ENCODE results near the gene FOXK2.

Gene FOXK2

DNA sequence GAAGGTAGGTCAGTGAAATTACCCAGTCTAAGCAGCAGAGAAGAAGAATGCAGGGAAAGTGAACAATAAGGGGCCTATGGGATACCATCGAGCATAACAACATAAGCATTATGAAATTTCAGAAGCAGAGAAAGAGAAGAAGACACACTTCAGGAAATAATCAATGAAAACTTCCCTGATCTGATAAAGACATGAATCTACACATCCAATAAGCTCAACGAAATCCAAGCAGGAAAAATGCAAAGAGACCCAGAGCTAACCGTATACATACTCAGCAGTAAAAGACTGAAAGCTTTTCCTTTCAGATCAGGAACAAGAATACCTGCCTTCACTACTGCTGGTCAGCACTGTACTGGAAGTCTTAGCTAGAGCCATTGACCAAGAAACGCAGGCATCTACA lies 90.1 kb downstream of the FOXK2 start:
- no peak for DNase-seq (ENCODE audit: low spot score)

DNA sequence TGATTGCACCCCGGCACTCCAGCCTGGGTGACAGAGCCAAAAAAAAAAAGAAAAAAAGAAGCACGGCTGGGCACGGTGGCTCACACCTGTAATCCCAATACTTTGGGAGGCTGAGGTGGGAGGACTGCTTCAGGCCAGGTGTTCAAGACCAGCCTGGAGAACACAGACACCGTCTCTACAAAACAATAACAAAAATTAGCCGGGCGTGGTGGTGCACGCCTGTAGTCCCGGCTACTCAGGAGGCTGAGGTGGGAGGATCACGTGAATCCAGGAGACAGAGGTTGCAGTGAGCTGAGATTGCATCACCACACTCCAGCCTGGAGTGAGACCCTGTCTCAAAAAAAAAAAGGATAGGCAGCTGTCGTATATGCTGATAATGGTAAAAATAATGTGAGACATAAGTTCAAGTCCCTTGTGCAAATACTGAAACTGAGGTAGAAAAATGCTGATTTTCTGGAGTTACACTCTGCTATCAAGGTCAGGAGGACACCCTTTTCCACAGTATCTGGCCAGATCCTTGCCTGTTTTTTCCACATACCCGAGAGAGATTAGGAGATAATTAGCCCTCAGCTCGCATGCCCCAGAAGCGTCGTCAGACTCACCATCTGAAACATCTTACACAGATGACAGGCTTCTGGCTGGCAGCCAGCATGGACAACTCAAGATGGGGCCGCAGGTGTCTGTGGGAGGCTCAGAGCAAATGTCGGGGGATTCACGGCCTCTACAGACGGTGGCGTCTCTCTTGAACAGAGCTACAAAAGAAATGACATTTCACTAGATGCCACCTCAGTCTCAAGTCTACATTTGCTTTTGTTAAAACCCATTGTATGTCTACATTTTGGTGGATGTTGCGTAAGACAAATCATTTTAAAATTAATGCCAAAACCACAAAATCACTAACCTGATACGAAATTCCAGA lies 91.9 kb downstream of the FOXK2 start:
- no peak for DNase-seq (ENCODE audit: low spot score)

GRCh38 chr17:82613283-82614094 lies 94.0 kb downstream of the FOXK2 start:
- DNase-seq (ENCODE audit: low spot score): no peak

- no peak for DNase-seq (ENCODE audit: low spot score)
These were observed 94.6 kb downstream of the FOXK2 start for GRCh38 chr17:82614095-82614631.

- DNase-seq (ENCODE audit: low spot score): no peak
These were observed 95.8 kb downstream of the FOXK2 start for GRCh38 chr17:82615084-82616020.

DNA sequence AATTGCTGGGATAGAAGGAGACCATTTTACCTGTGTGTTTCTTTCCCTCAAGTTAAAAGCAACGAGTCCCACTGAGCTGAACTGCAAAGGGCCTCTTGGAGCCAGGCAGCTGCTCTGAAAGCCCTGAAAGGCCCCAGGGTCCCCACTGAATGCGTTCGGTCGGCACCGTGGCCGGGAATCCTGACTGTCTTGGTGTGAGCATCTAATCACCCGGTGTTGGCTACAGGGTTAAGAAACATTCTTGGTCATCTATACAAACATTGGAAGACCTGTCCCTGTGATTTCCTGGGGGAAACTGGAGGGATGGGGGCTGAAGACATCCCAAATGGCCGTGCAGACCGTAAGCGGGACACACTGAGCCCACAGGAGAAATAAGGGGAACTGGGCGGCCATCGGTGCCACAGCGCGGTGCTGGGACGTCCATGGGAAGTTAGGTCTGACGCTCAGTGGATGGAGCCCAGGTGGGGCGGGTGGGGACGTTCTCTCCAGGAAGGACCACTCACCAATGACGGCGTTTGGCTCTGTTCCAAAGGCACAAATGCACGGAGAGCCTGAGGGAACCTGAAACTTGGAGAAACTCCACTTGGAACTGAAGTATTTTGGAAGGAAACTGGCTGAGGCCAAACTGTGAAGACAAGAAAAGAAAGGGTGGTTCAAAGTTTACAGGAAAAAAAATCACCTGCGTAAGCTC lies 96.6 kb downstream of the FOXK2 start:
- no peak for DNase-seq (ENCODE audit: low spot score)

GRCh38 chr17:82619211-82619610 lies 99.7 kb downstream of the FOXK2 start:
- DNase-seq (ENCODE audit: low spot score): no peak

- DNase-seq (ENCODE audit: low spot score): no peak
These were observed 100.1 kb downstream of the FOXK2 start for GRCh38 chr17:82619641-82620040.

- no peak for DNase-seq (ENCODE audit: low spot score)
These were observed 104.2 kb downstream of the FOXK2 start for GRCh38 chr17:82623707-82624106.

DNA sequence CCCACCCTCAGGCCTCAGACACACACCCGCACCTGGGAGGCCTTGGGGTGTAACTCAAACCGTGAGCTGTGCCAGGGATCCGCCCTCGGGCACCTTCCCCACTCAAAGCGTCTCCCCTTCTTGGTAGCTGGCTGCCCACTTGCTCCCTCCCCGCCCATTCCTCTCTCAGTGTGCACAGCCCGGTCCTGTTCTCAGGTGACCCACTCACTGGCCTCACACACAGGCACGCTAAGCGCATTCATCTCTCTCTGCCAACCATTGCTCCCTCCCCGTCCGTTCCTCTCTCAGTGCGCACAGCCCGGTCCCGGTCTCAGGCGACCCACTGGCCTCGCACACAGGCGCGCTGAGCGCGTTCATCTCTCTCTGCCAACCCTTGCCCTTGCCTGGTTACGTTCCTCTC lies 107.9 kb downstream of the FOXK2 start:
- DNase-seq (ENCODE audit: low spot score): no peak

DNA sequence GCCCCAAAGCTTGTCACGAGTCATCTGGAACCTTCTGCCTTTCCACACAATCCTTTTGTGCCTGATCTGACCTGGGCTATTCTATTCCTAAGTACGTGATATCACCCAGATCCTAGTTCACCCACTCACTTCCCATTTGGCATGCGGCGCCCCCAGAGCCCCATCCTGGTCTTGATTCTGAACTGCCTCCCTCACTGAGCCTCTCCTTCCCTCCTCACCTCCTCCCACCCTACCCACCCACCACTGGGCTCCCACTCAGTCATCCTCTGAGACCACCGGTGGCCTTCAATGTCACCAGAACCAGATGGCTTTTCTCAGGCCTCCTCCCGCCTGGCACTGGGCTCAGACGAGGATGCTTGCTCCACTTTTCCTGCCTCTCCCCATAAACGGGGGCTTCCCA lies 110.2 kb downstream of the FOXK2 start:
- no peak for DNase-seq (ENCODE audit: low spot score)

GRCh38 chr17:82630212-82630611 lies 110.7 kb downstream of the FOXK2 start:
- DNase-seq (ENCODE audit: low spot score): no peak

- no peak for DNase-seq (ENCODE audit: low spot score)
These were observed 112.0 kb downstream of the FOXK2 start for GRCh38 chr17:82631544-82631943.

- DNase-seq (ENCODE audit: low spot score): no peak
These were observed 112.9 kb downstream of the FOXK2 start for GRCh38 chr17:82632451-82632850.

DNA sequence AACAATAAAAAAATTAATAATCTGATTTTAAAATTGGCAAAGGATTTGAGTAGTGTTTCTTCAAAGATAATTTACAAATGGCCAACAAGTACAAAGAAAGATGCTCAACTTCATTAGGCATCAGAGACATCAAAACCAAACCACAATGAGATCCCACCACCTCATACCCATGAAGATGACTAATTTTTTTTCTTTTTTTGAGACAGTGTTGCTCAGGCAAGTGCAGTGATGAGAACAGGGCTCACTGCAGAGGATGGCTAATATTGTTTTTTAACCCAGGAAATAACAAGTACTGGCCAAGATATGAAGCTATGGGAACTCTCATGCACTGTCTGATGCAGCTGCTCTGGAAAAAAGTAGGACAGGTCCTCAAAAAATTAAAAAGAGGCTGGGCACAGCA lies 113.8 kb downstream of the FOXK2 start:
- no peak for DNase-seq (ENCODE audit: low spot score)

GRCh38 chr17:82636626-82637598 lies 117.4 kb downstream of the FOXK2 start:
- DNase-seq (ENCODE audit: low spot score): no peak

- no peak for DNase-seq (ENCODE audit: low spot score)
These were observed 118.7 kb downstream of the FOXK2 start for GRCh38 chr17:82638183-82638773.

DNA sequence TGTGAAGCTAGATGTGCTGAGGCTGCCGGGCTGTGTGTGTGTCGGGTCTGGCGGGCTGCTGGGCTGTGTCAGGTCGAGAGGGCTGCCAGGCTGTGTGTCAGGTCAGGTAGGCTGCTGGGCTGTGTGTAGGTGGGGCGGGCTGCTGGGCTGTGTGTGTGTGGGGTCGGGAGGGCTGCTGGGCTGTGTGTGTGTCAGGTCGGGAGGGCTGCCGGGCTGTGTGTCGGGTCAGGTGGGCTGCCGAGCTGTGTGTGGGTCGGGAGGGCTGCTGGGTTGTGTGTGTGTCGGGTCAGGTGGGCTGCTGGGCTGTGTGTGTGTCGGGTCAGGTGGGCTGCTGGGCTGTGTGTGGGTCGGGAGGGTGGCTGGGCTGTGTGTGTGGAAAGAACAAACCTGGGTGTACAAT lies 120.1 kb downstream of the FOXK2 start:
- DNase-seq (ENCODE audit: low spot score): no peak

GRCh38 chr17:82640036-82640435 lies 120.5 kb downstream of the FOXK2 start:
- no peak for DNase-seq (ENCODE audit: low spot score)

GRCh38 chr17:82642022-82642421 lies 122.5 kb downstream of the FOXK2 start:
- DNase-seq (ENCODE audit: low spot score): no peak

Measured in CD4-positive, alpha-beta T cell treated with Interleukin-2 at 100 ng/mL for 4 hours (primary cell).